Measurements from ENCODE around the gene INSM2. TPM values are rescaled to one million over a fixed set of nuclear protein-coding genes. Genes with fewer than 3 reads are reported as not detected.

INSM2 gene
- total RNA-seq, 2 donors from 2014 or later: not detected

DNA sequence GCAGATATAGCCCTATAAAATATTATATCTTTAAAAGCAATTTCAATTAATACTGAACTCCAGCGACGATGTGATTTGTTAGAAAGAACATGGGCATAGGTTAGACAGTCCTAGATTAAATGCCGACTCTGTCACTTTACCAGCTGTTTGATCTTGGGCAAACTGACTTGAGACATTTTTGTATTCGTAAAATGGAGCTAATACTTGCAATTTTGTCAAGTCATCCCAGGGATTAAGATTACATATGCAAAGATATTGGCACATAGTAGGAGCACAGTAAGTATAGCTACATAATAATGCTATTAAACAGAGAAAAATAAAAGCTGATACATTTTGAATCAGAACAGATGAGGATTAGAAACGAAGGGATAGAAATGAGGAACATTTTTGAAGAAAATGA, 9.0 kb downstream of the INSM2 start:
- H3K36me3 ChIP-seq: no peaks in the 10 kb centered on the region
- no peaks in the 10 kb centered on the region for H3K27me3 ChIP-seq (replicated peaks; ENCODE audit: insufficient read depth)
- no peak for DNase-seq (ENCODE audit: low spot score)
- no peaks in the 10 kb centered on the region for H3K9me3 ChIP-seq
- TF ChIP-seq, protein P1, sequence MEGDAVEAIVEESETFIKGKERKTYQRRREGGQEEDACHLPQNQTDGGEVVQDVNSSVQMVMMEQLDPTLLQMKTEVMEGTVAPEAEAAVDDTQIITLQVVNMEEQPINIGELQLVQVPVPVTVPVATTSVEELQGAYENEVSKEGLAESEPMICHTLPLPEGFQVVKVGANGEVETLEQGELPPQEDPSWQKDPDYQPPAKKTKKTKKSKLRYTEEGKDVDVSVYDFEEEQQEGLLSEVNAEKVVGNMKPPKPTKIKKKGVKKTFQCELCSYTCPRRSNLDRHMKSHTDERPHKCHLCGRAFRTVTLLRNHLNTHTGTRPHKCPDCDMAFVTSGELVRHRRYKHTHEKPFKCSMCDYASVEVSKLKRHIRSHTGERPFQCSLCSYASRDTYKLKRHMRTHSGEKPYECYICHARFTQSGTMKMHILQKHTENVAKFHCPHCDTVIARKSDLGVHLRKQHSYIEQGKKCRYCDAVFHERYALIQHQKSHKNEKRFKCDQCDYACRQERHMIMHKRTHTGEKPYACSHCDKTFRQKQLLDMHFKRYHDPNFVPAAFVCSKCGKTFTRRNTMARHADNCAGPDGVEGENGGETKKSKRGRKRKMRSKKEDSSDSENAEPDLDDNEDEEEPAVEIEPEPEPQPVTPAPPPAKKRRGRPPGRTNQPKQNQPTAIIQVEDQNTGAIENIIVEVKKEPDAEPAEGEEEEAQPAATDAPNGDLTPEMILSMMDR (IDR thresholded peaks at IDR 0.05): no peak
- no peak overlapping the region for H3K27ac ChIP-seq
- no peak for ATAC-seq (ENCODE audit: insufficient number of reproducible peaks, low FRiP score, low read depth)
- no peaks in the 10 kb centered on the region for H3K4me1 ChIP-seq (ENCODE audit: control insufficient read depth in 1 of 2, low read depth in 2 of 2)
- no peak overlapping the region for H3K4me3 ChIP-seq

DNA sequence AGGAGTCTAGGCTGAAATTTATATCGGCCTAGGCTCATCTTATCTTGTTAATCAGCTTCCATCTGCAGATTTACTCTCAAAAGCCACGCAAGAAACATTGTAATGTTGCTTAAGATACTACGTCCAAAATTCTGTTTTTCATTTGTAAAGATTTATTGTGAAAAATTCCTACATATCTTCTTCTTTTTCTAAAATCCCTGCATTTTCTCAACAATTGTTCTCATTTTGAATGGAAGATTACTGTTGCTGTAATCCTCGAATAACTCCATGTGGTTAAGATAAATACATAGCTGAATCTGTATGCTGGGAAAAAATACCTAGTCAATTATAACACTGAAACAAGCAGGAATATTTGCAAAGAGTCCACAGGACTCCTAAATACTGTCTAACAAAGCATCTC, 15.6 kb downstream of the INSM2 start:
- TF ChIP-seq, protein P1 (IDR thresholded peaks at IDR 0.05): no peak
- no peak for DNase-seq (ENCODE audit: low spot score)
- Histone ChIP-seq H3K9me3 (no peaks in the 10 kb centered on the region), H3K27me3 (replicated peaks; ENCODE audit: insufficient read depth) (no peaks in the 10 kb centered on the region), H3K36me3 (no peaks in the 10 kb centered on the region), H3K27ac (no peak overlapping the region), H3K4me3 (no peak overlapping the region), H3K4me1 (ENCODE audit: control insufficient read depth in 1 of 2, low read depth in 2 of 2) (peaks cover 5 to 10% of the 10 kb centered on the region in 2 donors)
- ATAC-seq (ENCODE audit: insufficient number of reproducible peaks, low FRiP score, low read depth): no peak

DNA sequence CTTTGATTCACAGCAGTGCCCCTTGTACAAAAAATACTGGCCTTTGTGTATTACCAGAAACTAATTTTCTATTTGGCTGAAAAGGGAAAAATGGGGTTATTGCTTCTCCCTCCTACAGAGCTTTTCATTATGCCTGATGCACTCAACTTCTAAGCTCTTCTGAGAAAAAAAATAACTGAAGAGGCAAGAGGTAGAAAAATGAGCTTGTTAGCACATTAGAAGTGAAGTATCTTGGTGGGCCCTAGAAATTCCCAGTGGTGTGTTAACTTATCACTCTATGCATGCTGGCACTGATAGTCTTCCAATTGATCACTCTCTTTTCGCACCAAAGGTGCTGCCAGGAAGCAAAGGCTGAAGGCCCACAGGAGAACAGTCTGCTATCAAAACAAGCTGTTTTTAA, 17.1 kb downstream of the INSM2 start:
- no peaks in the 10 kb centered on the region for H3K9me3 ChIP-seq
- TF ChIP-seq, protein P1 (IDR thresholded peaks at IDR 0.05): no peak
- no peak for DNase-seq (ENCODE audit: low spot score)
- no peak overlapping the region for H3K4me3 ChIP-seq
- no peak overlapping the region for H3K27ac ChIP-seq
- no peak for ATAC-seq (ENCODE audit: insufficient number of reproducible peaks, low FRiP score, low read depth)
- no peaks in the 10 kb centered on the region for H3K36me3 ChIP-seq
- H3K4me1 ChIP-seq (ENCODE audit: control insufficient read depth in 1 of 2, low read depth in 2 of 2): peaks cover 5 to 10% of the 10 kb centered on the region in 2 donors
- H3K27me3 ChIP-seq (replicated peaks; ENCODE audit: insufficient read depth): no peaks in the 10 kb centered on the region

DNA sequence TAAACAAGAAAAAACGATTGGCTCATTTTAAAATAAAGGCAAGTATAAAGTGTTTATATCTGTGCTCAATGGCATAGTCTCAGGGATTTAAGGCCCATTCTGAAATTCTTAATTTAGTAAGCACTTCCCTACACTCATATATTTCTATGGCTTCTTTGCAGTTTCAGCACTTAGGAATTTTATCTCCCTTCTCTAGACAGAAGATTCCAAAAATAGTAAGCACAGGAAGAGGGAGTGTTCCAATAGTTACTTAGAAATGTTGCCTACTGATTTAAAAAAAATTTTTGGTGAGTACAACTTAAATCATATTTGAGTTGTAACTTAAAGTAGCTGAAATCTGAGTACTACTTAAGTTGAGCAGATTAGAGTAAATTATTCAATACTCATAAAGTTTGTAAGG, 19.8 kb downstream of the INSM2 start:
- no peak overlapping the region for H3K4me3 ChIP-seq
- no peak for ATAC-seq (ENCODE audit: insufficient number of reproducible peaks, low FRiP score, low read depth)
- H3K27me3 ChIP-seq (replicated peaks; ENCODE audit: insufficient read depth): no peaks in the 10 kb centered on the region
- H3K9me3 ChIP-seq: no peaks in the 10 kb centered on the region
- peak overlapping the region in 1 of 2 donors; percentile 5 for H3K27ac ChIP-seq
- H3K4me1 ChIP-seq (ENCODE audit: control insufficient read depth in 1 of 2, low read depth in 2 of 2): peaks cover 5 to 10% of the 10 kb centered on the region in 2 donors
- H3K36me3 ChIP-seq: no peaks in the 10 kb centered on the region
- no peak for DNase-seq (ENCODE audit: low spot score)
- TF ChIP-seq, protein P1 (IDR thresholded peaks at IDR 0.05): no peak

DNA sequence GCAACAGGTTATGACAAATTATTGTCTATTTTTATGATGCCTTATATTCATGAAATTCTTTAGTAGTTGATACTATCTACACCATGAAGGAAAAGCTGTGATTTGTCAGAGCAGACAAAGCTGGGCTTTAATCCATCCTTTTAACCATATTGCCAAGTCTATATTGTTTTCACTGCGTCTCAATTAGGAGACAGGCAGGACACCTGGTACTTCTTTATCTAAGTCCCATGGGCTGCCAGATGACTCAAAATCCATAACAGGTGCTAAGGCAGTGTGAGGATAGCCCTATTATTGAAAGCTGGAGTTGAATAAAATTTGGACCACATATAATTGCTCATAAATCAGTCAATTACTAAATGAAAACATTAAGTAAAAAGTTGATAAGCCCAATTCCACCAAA, 22.6 kb downstream of the INSM2 start:
- peaks cover 3% of the 10 kb centered on the region for H3K36me3 ChIP-seq
- H3K9me3 ChIP-seq: no peaks in the 10 kb centered on the region
- H3K4me1 ChIP-seq (ENCODE audit: control insufficient read depth in 1 of 2, low read depth in 2 of 2): peaks cover 5 to 10% of the 10 kb centered on the region in 2 donors
- H3K27me3 ChIP-seq (replicated peaks; ENCODE audit: insufficient read depth): no peaks in the 10 kb centered on the region
- DNase-seq (ENCODE audit: low spot score): no peak
- no peak overlapping the region for H3K4me3 ChIP-seq
- TF ChIP-seq, protein P1 (IDR thresholded peaks at IDR 0.05): no peak
- no peak overlapping the region for H3K27ac ChIP-seq
- ATAC-seq (ENCODE audit: insufficient number of reproducible peaks, low FRiP score, low read depth): no peak
